Activated B cell treated with CpG ODN at 0.5 μM for 24 hours (primary cell): ENCODE data around the gene TBPL2. TPM values are rescaled to one million over a fixed set of nuclear protein-coding genes. Genes with fewer than 3 reads are reported as not detected.

Experiments used
- ATAC-seq: fragments of 200-7000 bp; cut with Tn5 transposase; one replicate; pipeline ENCODE4 v1.10.0; 2021; ENCODE audit warnings: low read depth, mild to moderate bottlenecking, moderate library complexity
- CTCF ChIA-PET: fragments of 350-600 bp; sonication (Branson Sonifier 250); formaldehyde crosslinking; loops from one replicate; lab custom pipeline; 2021; ENCODE audit warnings: antibody characterized with exemption; lab: Charles Lee
- POLR2A ChIA-PET: fragments of 350-600 bp; sonication (Branson Sonifier 250); formaldehyde crosslinking; loops from one replicate; lab custom pipeline; 2021; ENCODE audit warnings: antibody characterized with exemption; lab: Charles Lee
- DNase-seq: peaks from one replicate; pipeline ENCODE4 v3.0.0; 2022
- H3K27ac Mint-ChIP-seq: one replicate; pipeline ENCODE4 v1.8.0; 2020; ENCODE audit warnings: mixed read lengths
- H3K27me3 Mint-ChIP-seq: one replicate; pipeline ENCODE4 v1.8.0; 2021; ENCODE audit warnings: mixed read lengths
- H3K36me3 Mint-ChIP-seq: one replicate; pipeline ENCODE4 v1.8.0; 2021; ENCODE audit warnings: low read depth, mixed read lengths
- H3K4me1 Mint-ChIP-seq: one replicate; pipeline ENCODE4 v1.8.0; 2021; ENCODE audit warnings: mixed read lengths
- H3K4me3 Mint-ChIP-seq: one replicate; pipeline ENCODE4 v1.8.0; 2020; ENCODE audit warnings: mild to moderate bottlenecking, mixed read lengths
- H3K9me3 Mint-ChIP-seq: one replicate; pipeline ENCODE4 v1.8.0; 2020; ENCODE audit warnings: mixed read lengths
- CTCF ChIP-seq: fragments of 200-600 bp; IDR thresholded peaks from one replicate; pipeline ENCODE4 v1.8.0; 2022; ENCODE audit warnings: antibody characterized with exemption, mild to moderate bottlenecking
- intact Hi-C: fragments of 100-400 bp; cut with micrococcal nuclease; formaldehyde crosslinking; loops from one replicate; pipeline ENCODE4 v1.15.1; 2024
- total RNA-seq: library from RNA; stranded (reverse); gene quantifications from 2 replicates; pipeline ENCODE4 v1.2.3, GENCODE V29; 2022

TBPL2 gene
- total RNA-seq, 1 donor from 2014 or later: not detected

DNA sequence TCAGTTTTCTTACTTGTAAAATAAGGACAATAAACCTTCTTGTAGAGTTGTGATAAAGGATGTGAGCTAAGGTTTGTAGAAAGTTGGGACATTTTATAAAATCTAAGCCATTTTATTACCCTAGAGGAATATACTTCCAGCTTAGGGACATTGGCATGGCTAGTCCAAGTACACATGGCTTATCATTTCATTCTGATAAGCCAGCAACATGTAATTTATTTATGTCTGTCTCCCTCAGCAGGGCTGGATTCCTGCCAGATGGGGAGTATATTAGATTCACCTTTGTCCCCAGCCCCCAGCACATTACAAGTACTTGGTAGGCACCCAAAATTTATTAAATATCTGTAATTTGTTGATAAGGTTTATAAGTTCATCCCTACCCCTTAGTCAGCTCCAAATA lies 22.5 kb downstream of the TBPL2 start:
- Mint-ChIP-seq H3K27me3 (peaks cover 19% of the 10 kb centered on the region), H3K36me3 (no peaks in the 10 kb centered on the region), H3K9me3 (no peaks in the 10 kb centered on the region), H3K4me1 (no peaks in the 10 kb centered on the region), H3K27ac (no peak overlapping the region), H3K4me3 (no peak overlapping the region)
- no peak for ATAC-seq
- intact Hi-C loops: no loop called here
- ChIA-PET POLR2A (no interaction called here), CTCF (no interaction called here)
- DNase-seq: no peak
- no peak for TF ChIP-seq CTCF

GRCh38 chr14:55416866-55417265 lies 23.6 kb downstream of the TBPL2 start:
- ChIA-PET POLR2A (no interaction called here), CTCF (no interaction called here)
- no peak for TF ChIP-seq CTCF
- Mint-ChIP-seq H3K27me3 (peaks cover 17% of the 10 kb centered on the region), H3K9me3 (no peaks in the 10 kb centered on the region), H3K4me3 (no peak overlapping the region), H3K36me3 (no peaks in the 10 kb centered on the region), H3K27ac (no peak overlapping the region), H3K4me1 (peaks cover 7% of the 10 kb centered on the region)
- intact Hi-C loops: no loop called here
- no peak for DNase-seq
- no peak for ATAC-seq

- Mint-ChIP-seq H3K4me1 (peaks cover 24% of the 10 kb centered on the region), H3K27ac (no peak overlapping the region), H3K36me3 (no peaks in the 10 kb centered on the region), H3K9me3 (no peaks in the 10 kb centered on the region), H3K27me3 (peaks cover 15% of the 10 kb centered on the region), H3K4me3 (no peak overlapping the region)
- no peak for TF ChIP-seq CTCF
- ChIA-PET CTCF (no interaction called here), POLR2A (no interaction called here)
- ATAC-seq: no peak
- intact Hi-C loops: loop anchor here (5.0 kb wide), 2 partner anchors 1168 to 1853 kb away; partner anchors contain the start of genes AP5M1 and EXOC5
- DNase-seq: no peak
Measured at GRCh38 chr14:55414551-55414950, 25.9 kb downstream of the TBPL2 start.

GRCh38 chr14:55412676-55413075 lies 27.7 kb downstream of the TBPL2 start:
- Mint-ChIP-seq H3K4me3 (peak overlapping the region; percentile 26), H3K36me3 (peaks cover 2% of the 10 kb centered on the region), H3K4me1 (peaks cover 32% of the 10 kb centered on the region), H3K27me3 (peaks cover 12% of the 10 kb centered on the region), H3K9me3 (no peaks in the 10 kb centered on the region), H3K27ac (no peak overlapping the region)
- no peak for TF ChIP-seq CTCF
- POLR2A ChIA-PET: no interaction called here
- CTCF ChIA-PET: no interaction called here
- DNase-seq: no peak
- ATAC-seq: no peak
- intact Hi-C loops: loop anchor here (5.0 kb wide), 2 partner anchors 1170 to 1855 kb away; partner anchors contain the start of genes AP5M1 and EXOC5

GRCh38 chr14:55411426-55412389 lies 28.7 kb downstream of the TBPL2 start, which contains the start of gene ATG14:
Gene ATG14 (minus strand): TSS chr14:55411830. CDS start chr14:55411822, 8 bp downstream.
- H3K9me3 Mint-ChIP-seq: no peaks in the 10 kb centered on the region
- peak within 1 kb of the TSS; percentile 76 for H3K27ac Mint-ChIP-seq
- DNase-seq: peak; percentile 73
- H3K4me3 Mint-ChIP-seq: peak within 1 kb of the TSS; percentile 93
- TF ChIP-seq CTCF: no peak
- H3K4me1 Mint-ChIP-seq: peaks cover 32% of the 10 kb centered on the region
- H3K27me3 Mint-ChIP-seq: peaks cover 12% of the 10 kb centered on the region
- intact Hi-C loops: loop anchor here (1.0 to 5.0 kb wide), 4 partner anchors 140 to 1856 kb away; partner anchors contain the start of genes AP5M1, EXOC5 and FBXO34
- peak; percentile 99 for ATAC-seq
- ChIA-PET POLR2A (interaction anchor here (0.5 to 1.2 kb wide), 3 partner anchors 13 to 284 kb away, joined by 3 to 4 read pairs (median 4); partner anchors contain the start of gene FBXO34), CTCF (interaction anchor here (1.4 kb wide), 1 partner anchor 139 kb away, joined by 3 read pairs; no protein-coding TSS in a partner anchor)
- H3K36me3 Mint-ChIP-seq: peaks cover 4% of the 10 kb centered on the region
